Measurements from ENCODE around the gene IL1RL1.

IL1RL1 gene

DNA sequence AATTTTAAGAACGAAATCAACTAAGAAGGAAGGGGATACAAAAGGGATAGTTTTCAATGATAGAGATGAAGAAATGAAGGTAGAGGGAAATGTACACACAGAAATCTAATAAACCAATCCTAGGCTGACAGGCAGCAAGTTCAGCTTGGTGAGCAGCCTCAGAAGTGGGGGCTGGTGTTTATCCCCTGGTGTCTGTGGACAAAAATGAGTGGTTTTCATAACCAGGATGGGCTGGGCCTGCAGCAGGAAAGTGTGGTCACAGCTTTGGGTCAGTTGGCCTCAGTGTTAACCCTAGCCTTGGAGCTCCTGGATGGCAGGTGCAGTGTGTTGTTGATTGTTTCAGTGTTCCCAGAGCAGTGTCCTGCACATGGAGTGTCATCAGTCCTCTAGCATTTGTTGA lies 58.5 kb downstream of the IL1RL1 start:
- no peak for TF ChIP-seq MYC (IDR thresholded peaks at IDR 0.05; ENCODE audit: low read depth, low read length)
- TF ChIP-seq POLR2A (IDR thresholded peaks at IDR 0.05; ENCODE audit: extremely low read depth, insufficient read length), result no peak
- TF ChIP-seq, protein P1, sequence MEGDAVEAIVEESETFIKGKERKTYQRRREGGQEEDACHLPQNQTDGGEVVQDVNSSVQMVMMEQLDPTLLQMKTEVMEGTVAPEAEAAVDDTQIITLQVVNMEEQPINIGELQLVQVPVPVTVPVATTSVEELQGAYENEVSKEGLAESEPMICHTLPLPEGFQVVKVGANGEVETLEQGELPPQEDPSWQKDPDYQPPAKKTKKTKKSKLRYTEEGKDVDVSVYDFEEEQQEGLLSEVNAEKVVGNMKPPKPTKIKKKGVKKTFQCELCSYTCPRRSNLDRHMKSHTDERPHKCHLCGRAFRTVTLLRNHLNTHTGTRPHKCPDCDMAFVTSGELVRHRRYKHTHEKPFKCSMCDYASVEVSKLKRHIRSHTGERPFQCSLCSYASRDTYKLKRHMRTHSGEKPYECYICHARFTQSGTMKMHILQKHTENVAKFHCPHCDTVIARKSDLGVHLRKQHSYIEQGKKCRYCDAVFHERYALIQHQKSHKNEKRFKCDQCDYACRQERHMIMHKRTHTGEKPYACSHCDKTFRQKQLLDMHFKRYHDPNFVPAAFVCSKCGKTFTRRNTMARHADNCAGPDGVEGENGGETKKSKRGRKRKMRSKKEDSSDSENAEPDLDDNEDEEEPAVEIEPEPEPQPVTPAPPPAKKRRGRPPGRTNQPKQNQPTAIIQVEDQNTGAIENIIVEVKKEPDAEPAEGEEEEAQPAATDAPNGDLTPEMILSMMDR (IDR thresholded peaks at IDR 0.05; ENCODE audit: low read depth, low read length), result no peak
- TF ChIP-seq, protein P2, sequence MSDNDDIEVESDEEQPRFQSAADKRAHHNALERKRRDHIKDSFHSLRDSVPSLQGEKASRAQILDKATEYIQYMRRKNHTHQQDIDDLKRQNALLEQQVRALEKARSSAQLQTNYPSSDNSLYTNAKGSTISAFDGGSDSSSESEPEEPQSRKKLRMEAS (IDR thresholded peaks at IDR 0.05; ENCODE audit: low read depth, low read length), result no peak
- DNase-seq (ENCODE audit: low read depth), result no peak

GRCh38 chr2:102376052-102376591 lies 64.8 kb downstream of the IL1RL1 start:
- TF ChIP-seq, protein P2 (IDR thresholded peaks at IDR 0.05; ENCODE audit: low read depth, low read length), result no peak
- TF ChIP-seq POLR2A (IDR thresholded peaks at IDR 0.05; ENCODE audit: extremely low read depth, insufficient read length) (no peak), MYC (IDR thresholded peaks at IDR 0.05; ENCODE audit: low read depth, low read length) (no peak)
- TF ChIP-seq, protein P1 (IDR thresholded peaks at IDR 0.05; ENCODE audit: low read depth, low read length), result no peak
- no peak overlapping the region for H3K4me3 ChIP-seq (ENCODE audit: low read depth, low read length)
- no peak for DNase-seq (ENCODE audit: low read depth)

More for the DNA sequence above, 58.5 kb downstream of the IL1RL1 start:
- no peak overlapping the region for H3K4me3 ChIP-seq (ENCODE audit: low read depth, low read length)

DNA sequence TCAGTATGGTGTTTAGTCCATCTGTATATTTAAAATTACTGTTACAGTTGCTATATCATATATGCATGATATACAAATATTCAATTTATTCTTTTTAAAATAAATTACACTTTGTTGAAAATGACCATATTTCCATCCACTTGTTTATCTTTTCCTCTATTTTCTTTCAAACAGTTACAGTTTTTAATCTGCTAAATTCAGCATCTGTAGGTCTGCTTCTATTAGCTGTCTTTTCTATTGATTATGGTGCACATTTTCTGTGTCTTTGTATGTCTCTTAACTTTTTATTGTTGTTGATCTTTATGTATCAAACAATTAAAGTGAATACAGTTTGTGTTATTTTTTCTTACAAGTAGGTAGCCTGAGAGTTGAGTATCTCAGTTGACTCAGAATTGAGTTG lies 72.4 kb downstream of the IL1RL1 start:
- no peak for TF ChIP-seq MYC (IDR thresholded peaks at IDR 0.05; ENCODE audit: low read depth, low read length)
- TF ChIP-seq, protein P2 (IDR thresholded peaks at IDR 0.05; ENCODE audit: low read depth, low read length), result no peak
- TF ChIP-seq, protein P1 (IDR thresholded peaks at IDR 0.05; ENCODE audit: low read depth, low read length), result no peak
- TF ChIP-seq POLR2A (IDR thresholded peaks at IDR 0.05; ENCODE audit: extremely low read depth, insufficient read length), result no peak
- DNase-seq (ENCODE audit: low read depth), result no peak
- H3K4me3 ChIP-seq (ENCODE audit: low read depth, low read length), result no peak overlapping the region

GRCh38 chr2:102385522-102385921 lies 74.2 kb downstream of the IL1RL1 start:
- no peak overlapping the region for H3K4me3 ChIP-seq (ENCODE audit: low read depth, low read length)
- DNase-seq (ENCODE audit: low read depth), result no peak
- no peak for TF ChIP-seq POLR2A (IDR thresholded peaks at IDR 0.05; ENCODE audit: extremely low read depth, insufficient read length)
- TF ChIP-seq, protein P1 (IDR thresholded peaks at IDR 0.05; ENCODE audit: low read depth, low read length), result no peak
- TF ChIP-seq, protein P2 (IDR thresholded peaks at IDR 0.05; ENCODE audit: low read depth, low read length), result no peak
- TF ChIP-seq MYC (IDR thresholded peaks at IDR 0.05; ENCODE audit: low read depth, low read length), result no peak

- H3K4me3 ChIP-seq (ENCODE audit: low read depth, low read length), result no peak overlapping the region
- no peak for DNase-seq (ENCODE audit: low read depth)
- TF ChIP-seq, protein P2 (IDR thresholded peaks at IDR 0.05; ENCODE audit: low read depth, low read length), result no peak
- TF ChIP-seq POLR2A (IDR thresholded peaks at IDR 0.05; ENCODE audit: extremely low read depth, insufficient read length), result no peak
- TF ChIP-seq, protein P1 (IDR thresholded peaks at IDR 0.05; ENCODE audit: low read depth, low read length), result no peak
- TF ChIP-seq MYC (IDR thresholded peaks at IDR 0.05; ENCODE audit: low read depth, low read length), result no peak
Measured at GRCh38 chr2:102386004-102386403, 74.6 kb downstream of the IL1RL1 start.
